Midbrain (tissue), 1 donor: ENCODE results near the gene ADAMTS4.

Experiments
- DNase-seq: peaks from one replicate; lab custom pipeline; 2025; lab: John Stamatoyannopoulos, UW

ADAMTS4 gene

GRCh38 chr1:161196111-161196510, 2.7 kb downstream of the ADAMTS4 start:
- DNase-seq, result no peak

GRCh38 chr1:161195171-161195570, 3.7 kb downstream of the ADAMTS4 start:
- DNase-seq, result peak; percentile 56

- peak; percentile 86 for DNase-seq
Observed at GRCh38 chr1:161193561-161194235, 5.2 kb downstream of the ADAMTS4 start.

- peak; percentile 82 for DNase-seq
Observed at GRCh38 chr1:161192476-161193465, 6.1 kb downstream of the ADAMTS4 start.

GRCh38 chr1:161191971-161192370, 6.9 kb downstream of the ADAMTS4 start:
- DNase-seq, result no peak

GRCh38 chr1:161190962-161191521, 7.8 kb downstream of the ADAMTS4 start:
- DNase-seq, result peak; percentile 24

GRCh38 chr1:161189036-161189435, 9.8 kb downstream of the ADAMTS4 start:
- DNase-seq, result no peak

- no peak for DNase-seq
Observed at GRCh38 chr1:161188381-161188780, 10.5 kb downstream of the ADAMTS4 start.

GRCh38 chr1:161187311-161187710, 11.5 kb downstream of the ADAMTS4 start:
- no peak for DNase-seq

GRCh38 chr1:161185732-161186311, 13.0 kb downstream of the ADAMTS4 start:
- peak; percentile 23 for DNase-seq

GRCh38 chr1:161185282-161185682, 13.6 kb downstream of the ADAMTS4 start:
- peak; percentile 41 for DNase-seq

- DNase-seq, result no peak
Observed at GRCh38 chr1:161182214-161182613, 16.6 kb downstream of the ADAMTS4 start.

- peak; percentile 13 for DNase-seq
Observed at GRCh38 chr1:161180639-161181038, 18.2 kb downstream of the ADAMTS4 start.

GRCh38 chr1:161179698-161180097, 19.2 kb downstream of the ADAMTS4 start:
- no peak for DNase-seq

- no peak for DNase-seq
Observed at GRCh38 chr1:161177936-161178244, 21.0 kb downstream of the ADAMTS4 start.

GRCh38 chr1:161177112-161177935, 21.5 kb downstream of the ADAMTS4 start, which contains the start of gene B4GALT3:
TSS of gene B4GALT3 (minus strand) at chr1:161177507. CDS start at chr1:161176060, 1,447 bp downstream.
- DNase-seq, result peak; percentile 88

- DNase-seq, result no peak
Observed at GRCh38 chr1:161176468-161177111, 22.3 kb downstream of the ADAMTS4 start.

GRCh38 chr1:161175771-161176453, 22.9 kb downstream of the ADAMTS4 start:
- no peak for DNase-seq

- DNase-seq, result no peak
Observed at GRCh38 chr1:161174911-161175310, 23.9 kb downstream of the ADAMTS4 start.

GRCh38 chr1:161173711-161174110, 25.1 kb downstream of the ADAMTS4 start:
- no peak for DNase-seq
